GM18868 (cell line): ENCODE measurements around the gene GNG12.
A peak's percentile ranks its signal among the peaks of the same experiment; 100 is the strongest.

Source experiments
- ATAC-seq: cut with Tn5 transposase; IDR thresholded peaks from one replicate; pipeline ENCODE4 v1.9.1; 2021; ENCODE audit warnings: mild to moderate bottlenecking, moderate library complexity; ENCODE audit not compliant: unreplicated experiment

Gene GNG12

DNA sequence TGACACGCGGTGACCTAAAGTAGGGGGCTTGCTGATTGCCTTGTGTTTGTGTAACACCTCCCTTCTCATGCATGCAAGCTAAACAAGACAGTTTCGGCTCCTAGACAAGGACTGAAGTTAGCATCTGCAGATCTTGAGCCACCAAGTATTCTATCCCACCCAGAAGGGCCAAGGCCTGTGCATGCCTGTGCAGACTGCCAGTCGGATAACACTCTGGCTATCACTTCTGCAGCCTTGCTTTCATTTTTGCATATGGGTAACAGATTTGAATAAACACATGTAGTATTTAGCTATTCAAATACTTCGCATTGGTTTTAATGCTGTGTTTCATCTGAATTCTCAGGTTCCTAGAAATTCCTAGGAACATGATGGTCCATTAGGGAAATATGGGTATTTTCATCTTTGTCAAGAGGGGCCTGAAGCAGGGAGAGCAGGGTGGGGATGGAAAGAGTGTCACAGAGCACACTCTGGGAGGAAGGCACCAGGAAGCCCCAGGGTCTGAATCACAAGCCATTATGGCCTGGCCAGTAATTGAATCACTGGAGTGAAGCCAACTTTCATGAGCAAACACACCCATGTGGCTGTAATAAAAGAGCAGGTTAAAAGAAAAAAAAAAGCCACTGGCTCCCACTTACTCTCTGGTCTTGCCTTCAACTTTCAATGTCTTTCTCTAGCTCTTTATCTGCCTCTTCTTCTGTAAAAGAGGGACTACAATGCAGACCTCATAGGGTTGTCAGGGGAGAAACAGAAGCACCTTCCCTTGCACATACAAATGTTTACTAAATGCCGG, 120.0 kb downstream of the GNG12 start:
- peak; percentile 45 for ATAC-seq

DNA sequence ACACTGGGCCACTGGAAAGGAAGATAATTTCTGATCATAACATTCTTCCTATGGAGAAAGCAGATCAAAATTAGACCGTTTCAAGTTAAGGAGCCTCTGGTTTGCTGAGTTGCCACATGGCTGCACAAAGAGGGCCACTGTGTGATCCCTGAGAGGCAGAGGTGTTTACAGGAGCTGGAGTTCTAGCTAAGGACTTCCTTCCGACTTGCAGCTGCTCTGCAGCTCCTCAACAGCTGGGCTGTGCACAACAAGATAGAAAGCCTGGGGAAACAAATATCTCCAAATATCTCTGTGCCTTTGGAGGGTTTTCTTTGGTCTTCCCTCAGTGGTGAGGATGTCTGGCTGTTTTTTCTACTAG, 121.4 kb downstream of the GNG12 start:
- peak; percentile 48 for ATAC-seq

DNA sequence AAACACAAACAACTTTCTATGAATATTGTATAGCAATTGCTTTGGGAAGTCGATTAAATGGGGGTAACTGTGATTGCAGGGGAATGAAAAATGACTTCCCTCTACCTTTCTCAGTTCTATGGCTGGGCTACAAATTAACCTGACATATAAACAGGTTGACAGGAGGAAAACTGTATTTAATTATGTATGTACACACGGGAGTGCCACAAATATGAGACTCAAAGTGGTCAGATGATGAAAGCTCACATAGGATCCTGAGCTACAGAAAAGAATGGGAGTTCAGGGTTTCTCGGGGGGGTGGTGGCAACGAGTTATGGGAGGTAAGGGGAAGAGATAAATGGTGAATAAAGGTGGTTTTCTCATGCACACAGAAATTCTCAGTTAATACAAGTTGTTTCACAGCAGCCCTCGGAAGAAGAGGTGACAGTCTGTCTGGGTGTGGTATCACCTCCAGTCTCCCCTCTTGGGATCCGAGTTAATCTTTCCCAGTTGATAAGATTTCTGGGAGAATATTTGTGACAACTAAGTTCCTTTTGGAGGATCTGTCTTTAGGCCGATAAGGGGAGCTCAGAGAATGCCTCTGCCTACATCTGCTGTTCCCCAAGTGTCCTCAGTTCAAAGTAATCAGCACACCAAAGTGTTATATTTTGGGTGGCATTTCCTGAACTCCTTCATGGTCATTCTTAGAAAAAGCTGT, 122.0 kb downstream of the GNG12 start:
- ATAC-seq, result peak; percentile 9

- no peak for ATAC-seq
Measured at GRCh38 chr1:67710417-67710816, 122.8 kb downstream of the GNG12 start.

- no peak for ATAC-seq
Measured at GRCh38 chr1:67708606-67709005, 124.7 kb downstream of the GNG12 start.

DNA sequence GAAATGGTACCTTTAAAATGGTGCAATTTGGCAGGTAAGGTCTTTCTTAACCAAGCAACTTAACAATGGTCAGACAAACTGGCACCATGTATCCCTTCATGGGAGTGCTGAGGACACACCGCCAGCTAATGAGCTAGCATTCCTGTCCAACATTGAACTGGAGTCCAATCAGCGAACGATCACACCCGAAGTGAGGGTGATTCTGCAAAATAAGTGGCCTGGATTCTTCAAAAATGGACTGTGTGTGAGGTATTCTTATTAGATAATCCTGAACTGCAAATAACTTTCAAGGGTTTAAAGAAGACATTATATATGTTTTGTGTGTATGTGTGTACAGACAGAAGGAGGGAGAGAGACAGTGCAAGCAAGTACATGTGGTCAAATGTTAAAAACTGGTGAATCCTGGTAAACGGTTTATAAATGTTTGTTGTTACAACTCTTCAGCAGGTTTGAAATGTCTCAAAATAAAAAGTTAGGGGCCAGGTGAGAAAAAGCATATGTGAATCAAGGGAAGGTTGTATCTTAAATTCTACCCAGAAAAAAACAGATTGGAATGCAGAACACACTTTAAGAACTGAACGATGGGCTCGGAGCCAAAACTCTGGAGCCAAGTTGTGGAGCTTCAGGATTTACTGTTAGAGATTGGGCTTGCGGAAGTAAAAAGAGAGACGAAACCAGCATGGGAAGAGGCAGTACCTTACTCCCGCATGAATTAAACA, 127.4 kb downstream of the GNG12 start:
- no peak for ATAC-seq

DNA sequence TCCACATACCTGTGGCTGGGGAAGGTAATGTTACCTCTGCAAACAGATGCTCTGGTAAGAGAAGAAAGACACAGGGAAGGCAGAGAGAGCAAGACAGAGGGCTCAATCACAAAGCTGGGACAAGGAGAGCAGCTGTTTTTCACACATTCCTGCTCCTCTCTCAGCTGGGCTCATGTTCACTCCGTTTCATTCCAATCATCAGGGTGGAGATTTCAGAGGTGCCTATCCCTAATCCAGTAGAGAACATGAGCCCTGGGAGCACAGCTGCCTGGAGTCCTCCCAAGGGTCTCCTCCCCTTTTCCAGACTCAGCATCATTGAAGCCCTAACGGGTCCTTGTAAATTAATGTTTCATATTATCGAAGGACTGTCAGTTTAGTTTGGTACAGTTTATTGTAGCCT, 128.9 kb downstream of the GNG12 start:
- no peak for ATAC-seq

DNA sequence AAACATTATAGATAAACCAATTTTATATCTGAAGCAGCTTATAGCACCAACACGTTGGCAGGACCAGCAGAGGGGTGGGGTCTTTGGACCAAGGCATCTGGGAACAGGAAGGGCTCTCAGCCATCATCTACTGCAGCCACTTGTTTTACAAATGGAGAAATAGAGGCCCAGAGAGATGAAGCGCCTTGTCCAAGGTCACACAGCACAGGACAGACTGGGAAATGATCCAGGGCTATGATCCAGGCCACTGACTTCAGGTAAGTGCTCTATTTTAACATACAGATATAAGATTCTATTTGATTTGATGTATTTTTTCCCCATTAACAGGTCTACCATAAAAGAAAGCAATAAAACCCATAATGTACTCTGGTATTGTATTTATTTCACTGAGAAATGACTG, 131.4 kb downstream of the GNG12 start:
- ATAC-seq, result no peak

GRCh38 chr1:67700692-67701410, 132.4 kb downstream of the GNG12 start:
- ATAC-seq, result peak; percentile 83

DNA sequence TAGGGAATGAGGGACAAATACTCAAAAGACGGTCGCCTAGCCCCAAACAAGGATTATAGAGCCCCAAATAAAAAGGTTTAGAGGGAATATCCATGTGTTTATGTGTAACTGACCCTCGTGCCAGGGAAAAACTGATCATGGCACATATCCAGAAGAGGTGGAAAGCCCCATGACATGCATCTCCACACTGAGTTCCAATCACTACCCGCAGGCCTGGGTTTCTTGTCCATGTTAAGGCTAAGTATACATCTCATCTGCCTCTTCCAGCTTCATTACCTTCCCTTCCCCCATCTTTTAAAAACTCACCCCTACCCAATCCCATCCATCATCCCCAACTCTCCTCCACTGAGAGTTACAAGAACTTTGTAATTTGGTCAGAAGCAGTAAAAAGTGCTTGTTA, 133.0 kb downstream of the GNG12 start:
- no peak for ATAC-seq

- no peak for ATAC-seq
Measured at GRCh38 chr1:67696708-67697107, 136.6 kb downstream of the GNG12 start.

DNA sequence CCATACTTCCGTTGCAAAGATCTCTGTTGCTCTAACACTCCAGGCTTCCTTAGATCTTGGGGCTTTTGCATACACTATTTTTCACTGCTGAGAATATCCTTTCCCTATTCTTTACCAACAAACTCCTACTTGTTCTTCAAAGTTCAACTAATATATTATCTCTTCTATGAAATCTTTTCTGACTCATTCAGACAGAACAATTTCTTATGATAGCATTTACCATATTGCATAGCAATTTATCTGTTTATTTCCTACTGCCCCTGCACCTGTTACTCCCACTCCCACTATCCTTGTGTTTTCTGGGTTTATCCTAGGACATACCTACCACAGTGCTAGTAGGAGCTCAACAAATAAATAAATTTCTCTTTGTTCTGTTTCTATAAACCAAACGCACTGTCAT, 137.3 kb downstream of the GNG12 start:
- no peak for ATAC-seq

- no peak for ATAC-seq
Measured at GRCh38 chr1:67691712-67692111, 141.6 kb downstream of the GNG12 start.

DNA sequence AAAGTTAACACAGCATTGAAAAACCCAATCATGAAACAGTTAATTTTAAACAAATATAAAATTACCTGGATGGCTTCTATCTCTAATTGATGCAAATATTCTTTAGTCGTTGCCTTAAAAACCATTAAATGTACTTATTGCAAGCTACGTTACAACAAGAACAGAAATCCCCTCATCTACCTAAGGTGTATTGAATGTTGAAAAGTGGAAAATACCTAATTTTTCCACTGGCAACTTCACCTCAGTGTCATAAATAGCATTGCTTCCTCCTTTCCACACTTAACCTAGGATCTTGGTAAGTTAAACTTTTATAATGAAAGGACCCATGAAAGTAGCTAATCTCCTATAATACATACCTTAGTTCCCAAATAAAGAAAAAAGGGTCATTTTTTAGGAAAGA, 142.9 kb downstream of the GNG12 start:
- ATAC-seq, result no peak

DNA sequence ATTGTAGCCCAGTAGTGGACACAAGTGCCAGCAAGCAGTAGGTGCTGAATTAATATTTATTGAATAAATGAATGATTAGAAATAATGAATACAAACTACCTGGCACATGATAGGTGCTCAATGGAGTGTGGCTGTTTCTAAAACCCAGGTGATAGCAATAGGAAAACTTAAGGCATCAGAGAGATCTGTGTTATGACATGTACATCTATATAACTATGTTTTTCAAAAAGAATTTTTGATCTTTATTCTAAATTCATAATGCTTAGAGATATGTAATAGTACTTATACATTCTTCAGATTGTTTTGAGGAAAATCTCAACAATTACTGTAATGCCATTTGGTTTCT, 143.3 kb downstream of the GNG12 start:
- no peak for ATAC-seq

- no peak for ATAC-seq
Measured at GRCh38 chr1:67689267-67690017, 143.8 kb downstream of the GNG12 start.

DNA sequence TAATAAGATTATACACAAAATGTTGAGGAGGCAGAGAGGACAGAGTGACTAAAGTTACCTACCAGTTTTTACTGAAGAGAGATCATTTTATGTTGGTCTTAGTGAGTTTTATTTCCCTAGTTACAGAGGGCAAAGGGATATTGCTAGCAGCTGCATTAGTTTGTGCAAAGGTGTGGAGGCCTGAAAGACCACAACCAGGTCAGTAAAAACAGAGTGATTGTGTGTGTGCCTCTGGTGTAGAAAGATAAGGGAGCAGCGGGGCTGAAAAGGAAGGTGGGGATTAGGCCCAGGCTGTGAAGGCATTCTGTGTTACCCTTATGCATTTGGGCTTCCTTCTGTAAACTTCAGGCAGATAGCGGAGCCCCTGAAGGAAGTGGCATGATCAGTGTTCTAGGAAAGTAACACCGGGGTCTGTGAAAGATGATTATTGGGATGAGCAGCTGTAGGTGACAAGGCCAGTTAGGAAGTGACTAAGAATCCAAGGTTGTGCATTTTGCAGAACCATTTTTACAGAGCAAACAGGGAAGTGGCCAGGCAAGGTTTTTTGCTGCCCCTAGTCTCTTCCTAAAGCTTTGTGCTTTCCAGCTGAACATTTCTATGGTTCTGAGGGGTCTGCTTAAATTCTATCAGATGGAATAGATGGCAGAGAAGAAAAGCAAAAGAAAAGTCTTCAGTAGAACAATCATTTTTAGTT, 144.6 kb downstream of the GNG12 start:
- ATAC-seq, result no peak

GRCh38 chr1:67687649-67688048, 145.6 kb downstream of the GNG12 start:
- no peak for ATAC-seq

DNA sequence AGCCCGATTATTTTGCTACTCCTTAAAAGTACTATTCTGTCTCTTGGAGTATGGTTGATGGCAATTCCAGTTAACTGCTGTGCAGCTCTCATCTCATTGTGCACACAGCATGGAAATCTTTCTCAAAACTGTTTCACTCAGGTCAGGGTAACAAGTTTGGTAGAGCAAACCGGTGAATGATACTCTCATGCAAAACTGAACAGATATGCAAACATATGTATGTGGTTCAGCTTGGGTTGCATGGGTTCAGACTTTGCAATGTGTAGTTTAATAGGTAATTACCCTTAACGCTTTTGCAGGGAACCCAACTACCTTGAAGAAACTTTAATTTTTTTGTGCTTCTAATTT, 146.1 kb downstream of the GNG12 start:
- ATAC-seq, result no peak
